Melanocyte of skin (primary cell): ENCODE data around the gene DYNC2H1. TPM values are rescaled to one million over a fixed set of nuclear protein-coding genes. Genes with fewer than 3 reads are reported as not detected.

Experiments used
- small RNA-seq, 2 donors: library from RNA; depleted of rRNA; stranded (forward); fragments of <200 nt; gene quantifications; one replicate each; pipeline ENCODE3, GENCODE V24; 2012
- total RNA-seq, 2 donors: library from RNA; depleted of rRNA; stranded (reverse); fragments of >200 nt; gene quantifications; 2 replicates each; pipeline ENCODE4 v1.2.3, GENCODE V29; 2012

Gene DYNC2H1, protein sequence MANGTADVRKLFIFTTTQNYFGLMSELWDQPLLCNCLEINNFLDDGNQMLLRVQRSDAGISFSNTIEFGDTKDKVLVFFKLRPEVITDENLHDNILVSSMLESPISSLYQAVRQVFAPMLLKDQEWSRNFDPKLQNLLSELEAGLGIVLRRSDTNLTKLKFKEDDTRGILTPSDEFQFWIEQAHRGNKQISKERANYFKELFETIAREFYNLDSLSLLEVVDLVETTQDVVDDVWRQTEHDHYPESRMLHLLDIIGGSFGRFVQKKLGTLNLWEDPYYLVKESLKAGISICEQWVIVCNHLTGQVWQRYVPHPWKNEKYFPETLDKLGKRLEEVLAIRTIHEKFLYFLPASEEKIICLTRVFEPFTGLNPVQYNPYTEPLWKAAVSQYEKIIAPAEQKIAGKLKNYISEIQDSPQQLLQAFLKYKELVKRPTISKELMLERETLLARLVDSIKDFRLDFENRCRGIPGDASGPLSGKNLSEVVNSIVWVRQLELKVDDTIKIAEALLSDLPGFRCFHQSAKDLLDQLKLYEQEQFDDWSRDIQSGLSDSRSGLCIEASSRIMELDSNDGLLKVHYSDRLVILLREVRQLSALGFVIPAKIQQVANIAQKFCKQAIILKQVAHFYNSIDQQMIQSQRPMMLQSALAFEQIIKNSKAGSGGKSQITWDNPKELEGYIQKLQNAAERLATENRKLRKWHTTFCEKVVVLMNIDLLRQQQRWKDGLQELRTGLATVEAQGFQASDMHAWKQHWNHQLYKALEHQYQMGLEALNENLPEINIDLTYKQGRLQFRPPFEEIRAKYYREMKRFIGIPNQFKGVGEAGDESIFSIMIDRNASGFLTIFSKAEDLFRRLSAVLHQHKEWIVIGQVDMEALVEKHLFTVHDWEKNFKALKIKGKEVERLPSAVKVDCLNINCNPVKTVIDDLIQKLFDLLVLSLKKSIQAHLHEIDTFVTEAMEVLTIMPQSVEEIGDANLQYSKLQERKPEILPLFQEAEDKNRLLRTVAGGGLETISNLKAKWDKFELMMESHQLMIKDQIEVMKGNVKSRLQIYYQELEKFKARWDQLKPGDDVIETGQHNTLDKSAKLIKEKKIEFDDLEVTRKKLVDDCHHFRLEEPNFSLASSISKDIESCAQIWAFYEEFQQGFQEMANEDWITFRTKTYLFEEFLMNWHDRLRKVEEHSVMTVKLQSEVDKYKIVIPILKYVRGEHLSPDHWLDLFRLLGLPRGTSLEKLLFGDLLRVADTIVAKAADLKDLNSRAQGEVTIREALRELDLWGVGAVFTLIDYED (N-terminal part only)
- 10 to 100 TPM; 26.5 to 30.3 TPM for total RNA-seq

DNA sequence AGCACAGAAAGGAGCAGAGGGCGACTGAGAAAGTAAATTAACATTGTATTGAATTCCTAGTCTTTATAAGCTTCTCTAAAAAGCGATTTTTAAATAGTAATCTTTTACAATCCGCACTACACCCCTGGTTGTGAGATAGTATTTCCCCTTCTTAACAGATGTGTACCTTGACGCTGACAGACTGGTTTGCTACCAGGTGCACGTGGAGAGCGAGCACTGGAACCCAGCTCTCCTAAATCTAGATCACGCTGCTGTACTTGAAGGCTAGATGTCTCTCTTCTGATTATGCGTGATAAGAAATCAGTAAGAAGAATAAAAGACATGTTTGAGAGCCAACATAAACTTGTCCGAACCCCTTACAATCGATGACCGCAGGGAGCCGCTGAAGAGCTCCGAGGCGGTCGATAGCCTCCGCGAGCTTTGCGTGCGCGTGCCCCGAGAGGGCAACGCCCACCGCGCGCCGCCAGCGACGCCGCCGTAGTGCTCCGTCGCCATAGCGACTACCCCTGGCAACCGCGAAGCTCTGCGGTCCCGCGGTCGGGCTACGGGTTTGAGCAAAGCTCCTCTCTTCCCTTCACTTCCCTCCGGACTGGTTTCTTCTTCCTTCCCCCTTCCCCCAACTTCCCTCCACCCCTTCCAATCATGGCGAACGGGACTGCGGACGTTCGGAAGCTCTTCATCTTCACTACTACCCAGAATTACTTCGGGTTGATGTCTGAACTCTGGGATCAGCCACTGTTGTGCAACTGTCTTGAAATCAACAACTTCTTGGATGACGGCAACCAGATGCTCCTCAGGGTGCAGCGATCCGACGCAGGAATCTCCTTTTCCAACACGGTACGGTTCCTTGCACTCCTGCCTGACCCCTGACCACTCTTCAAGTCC lies at the start of gene DYNC2H1:
DYNC2H1 (plus strand) TSS at position 494 of the 885 bp plus-strand sequence; CDS start at position 643, 149 bp downstream.

DNA sequence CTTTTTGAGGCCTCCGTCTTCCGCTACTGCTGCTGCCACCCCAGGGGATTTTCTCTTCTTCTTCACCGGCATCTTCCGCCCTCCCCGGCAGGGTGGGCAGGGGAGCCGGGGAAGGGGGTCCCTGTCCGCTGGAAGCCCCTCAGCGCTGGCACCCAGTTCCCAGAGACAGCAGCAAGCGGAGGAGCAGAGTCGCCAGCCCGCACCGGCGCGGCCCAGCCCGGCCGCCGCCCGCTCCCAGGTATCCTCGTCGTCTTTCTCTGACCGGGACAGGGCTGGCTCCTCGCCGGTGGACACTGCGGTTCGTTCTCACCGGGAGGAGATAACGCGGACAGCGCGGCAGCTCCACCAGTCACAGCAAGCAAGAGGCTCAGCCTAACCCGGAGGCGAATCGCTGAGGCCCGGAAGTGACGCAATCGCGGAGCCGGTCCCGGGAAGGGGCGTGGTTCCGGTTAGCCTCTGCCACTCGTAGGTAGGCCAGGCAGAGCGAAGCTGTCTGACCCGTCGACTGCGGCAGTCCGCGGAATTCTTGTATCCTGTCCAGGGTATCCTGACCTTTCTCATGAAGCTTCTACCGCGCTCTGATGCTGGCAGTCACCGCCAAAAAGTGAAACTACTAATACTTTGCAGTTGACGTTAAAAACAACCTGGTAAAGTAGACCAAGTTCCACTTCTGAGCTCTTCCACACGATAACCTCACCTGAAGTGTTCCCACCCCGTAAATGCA lies 17.3 kb upstream of the DYNC2H1 start, which contains the start of gene DCUN1D5:
DCUN1D5 (minus strand) TSS at position 360 of the 724 bp plus-strand sequence; CDS start at position 72, 288 bp downstream.

Small RNA genes within 50 kb of the gene (small RNA-seq; reads per million reads assigned to genes)
- gene AP003461.1 = 0 reads per million in 2 donors

Other genes with a start within 250 kb of the DYNC2H1 start
- gene MMP12, start 234.4 kb upstream of the DYNC2H1 start, total RNA-seq = not detected
- gene MMP13, start 153.7 kb upstream of the DYNC2H1 start, total RNA-seq = under 1 TPM in 1 of 2 donors, not detected in 1; under 0.01 TPM
- 10 to 100 TPM; 37.2 to 71.3 TPM for gene DCUN1D5, start 17.3 kb upstream of the DYNC2H1 start, total RNA-seq